Activated CD4-positive, alpha-beta T cell treated with anti-CD3 and anti-CD28 coated beads, Interleukin-2, amount 50 U/mL, for 1 hour (primary cell): ENCODE data around the gene SART3.
"Not testable (repeated sequence)": the region's sequence is repeated elsewhere in the genome, so short reads cannot be mapped to it uniquely, and the experiment has no call there.

Experiments
- DNase-seq: peaks from one replicate; pipeline ENCODE4 v3.0.0-alpha.2; 2020

SART3 gene

GRCh38 chr12:108597559-108598471, 36.8 kb upstream of the SART3 start, which contains the start of gene TMEM119:
TMEM119 (minus strand) TSS chr12:108598084; CDS start chr12:108592383, 5,701 bp downstream.
- no peak for DNase-seq

- no peak for DNase-seq
Observed at GRCh38 chr12:108596854-108597558, 36.0 kb upstream of the SART3 start.

- no peak for DNase-seq
Observed at GRCh38 chr12:108595711-108596647, 35.0 kb upstream of the SART3 start.

GRCh38 chr12:108594960-108595710, 34.2 kb upstream of the SART3 start:
- DNase-seq = no peak

- DNase-seq = no peak
Observed at GRCh38 chr12:108594323-108594903, 33.4 kb upstream of the SART3 start.

- DNase-seq = no peak
Observed at GRCh38 chr12:108592033-108592909, 31.3 kb upstream of the SART3 start.

- no peak for DNase-seq
Observed at GRCh38 chr12:108591267-108591980, 30.5 kb upstream of the SART3 start.

GRCh38 chr12:108590463-108590862, 29.5 kb upstream of the SART3 start:
- DNase-seq = not testable (repeated sequence)

GRCh38 chr12:108589840-108590229, 28.9 kb upstream of the SART3 start:
- no peak for DNase-seq

- no peak for DNase-seq
Observed at GRCh38 chr12:108589028-108589839, 28.3 kb upstream of the SART3 start.

- no peak for DNase-seq
Observed at GRCh38 chr12:108587826-108588225, 26.9 kb upstream of the SART3 start.

GRCh38 chr12:108586306-108586705, 25.3 kb upstream of the SART3 start:
- no peak for DNase-seq

GRCh38 chr12:108585864-108586263, 24.9 kb upstream of the SART3 start:
- DNase-seq = no peak

GRCh38 chr12:108584456-108585065, 23.6 kb upstream of the SART3 start:
- DNase-seq = no peak

GRCh38 chr12:108583991-108584390, 23.0 kb upstream of the SART3 start:
- DNase-seq = no peak

GRCh38 chr12:108582978-108583770, 22.2 kb upstream of the SART3 start:
- no peak for DNase-seq

GRCh38 chr12:108582509-108582908, 21.5 kb upstream of the SART3 start:
- no peak for DNase-seq
